Stimulated activated CD8-positive, alpha-beta memory T cell treated with anti-CD3 and anti-CD28 coated beads, Interleukin-7, amount 100 ng/mL, for 4 hours (primary cell): ENCODE measurements around the gene PMEPA1.

Experiments used
- DNase-seq, 2 donors: peaks; one replicate each; pipeline ENCODE4 v3.0.0-alpha.2; 2020; ENCODE audit warnings: low read depth in 2 of 2

The PMEPA1 gene

GRCh38 chr20:57624124-57624523 lies 85.7 kb downstream of the PMEPA1 start:
- DNase-seq = no peak

DNA sequence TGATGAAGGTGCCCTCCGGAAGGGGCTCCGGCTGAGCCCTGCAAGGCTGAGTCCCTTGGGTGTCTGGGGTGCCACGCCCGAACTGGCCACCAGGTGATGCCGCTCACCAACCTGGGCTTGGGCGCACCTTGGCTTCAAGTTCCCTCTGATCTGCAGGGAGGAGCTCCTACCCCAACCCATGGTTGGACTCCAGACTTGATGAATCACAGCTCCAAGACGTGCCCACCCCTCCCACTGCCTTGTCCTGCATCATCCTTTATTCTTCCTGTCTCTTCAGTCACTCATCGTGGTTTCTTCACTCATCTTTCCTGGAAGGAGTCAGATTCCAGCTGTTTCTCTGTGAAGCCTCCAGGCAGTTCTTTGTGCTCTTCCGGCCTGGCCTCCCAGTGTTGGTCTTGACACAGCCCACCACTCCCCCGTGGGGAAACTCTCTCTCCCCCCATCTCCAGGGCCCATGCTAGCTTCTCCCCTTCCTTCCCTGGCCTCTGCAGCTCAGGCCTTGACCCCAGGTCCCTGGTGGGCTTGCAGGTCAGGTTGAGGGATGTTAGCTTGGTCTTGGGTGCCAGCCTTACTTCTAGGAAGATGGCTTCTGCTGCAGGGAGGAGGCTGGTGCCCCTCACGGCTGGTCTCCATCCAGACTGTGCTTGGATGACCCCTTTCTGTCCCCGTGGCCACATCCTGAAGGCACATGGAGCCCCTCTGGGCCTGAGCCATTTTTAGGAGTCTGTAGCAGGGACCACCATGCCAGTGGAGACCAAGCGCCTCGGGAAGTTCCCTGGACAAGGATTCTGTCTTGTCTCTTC lies 87.0 kb downstream of the PMEPA1 start:
- DNase-seq = no peak

- no peak for DNase-seq
Measured at GRCh38 chr20:57622201-57622570, 87.6 kb downstream of the PMEPA1 start.

- DNase-seq = no peak
Measured at GRCh38 chr20:57621421-57622200, 88.2 kb downstream of the PMEPA1 start.

GRCh38 chr20:57620999-57621398 lies 88.8 kb downstream of the PMEPA1 start:
- DNase-seq = no peak

- DNase-seq = peak in 1 of 2 donors; percentile 37
Measured at GRCh38 chr20:57620274-57620990, 89.4 kb downstream of the PMEPA1 start, which contains the start of gene ZBP1. Gene ZBP1 (minus strand): TSS chr20:57620426. CDS start chr20:57620295, 131 bp downstream.

DNA sequence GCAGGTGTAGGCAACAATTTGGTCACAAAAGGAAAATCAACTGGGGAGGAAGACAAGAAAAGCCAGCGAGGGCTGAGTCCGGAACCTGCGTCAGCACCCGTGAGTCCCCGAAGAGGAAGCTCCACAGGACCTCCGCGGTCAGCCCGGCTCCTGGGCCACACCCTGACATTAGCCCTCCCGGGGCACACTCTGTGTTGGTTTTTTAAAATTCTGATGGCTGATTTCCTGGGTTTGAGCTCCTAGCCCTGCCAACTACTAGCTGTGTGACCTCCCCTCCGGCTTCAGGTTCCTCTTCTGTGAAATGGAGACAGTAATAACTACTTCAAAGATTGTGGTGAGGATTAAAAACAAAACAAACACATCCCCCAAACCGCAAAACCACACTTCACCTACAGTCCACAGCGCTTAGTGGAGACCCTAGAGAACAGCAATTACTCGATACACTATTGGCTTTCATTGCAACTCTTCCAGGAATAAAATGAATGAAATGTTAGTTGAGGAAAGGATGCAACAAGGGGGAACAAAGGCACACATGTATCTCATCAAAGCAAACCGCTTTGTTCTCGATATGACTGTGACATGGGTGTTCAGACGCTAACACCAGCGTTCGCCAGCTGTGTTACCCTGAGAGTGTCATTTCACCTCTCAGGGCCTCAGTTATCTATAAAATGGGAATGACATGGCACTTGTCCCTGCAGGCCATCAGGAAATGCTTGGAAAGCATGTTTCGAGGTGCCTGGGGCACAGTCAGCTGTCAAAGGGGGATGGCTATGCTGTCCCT lies 90.6 kb downstream of the PMEPA1 start:
- DNase-seq = peak; percentile 54 to 55

DNA sequence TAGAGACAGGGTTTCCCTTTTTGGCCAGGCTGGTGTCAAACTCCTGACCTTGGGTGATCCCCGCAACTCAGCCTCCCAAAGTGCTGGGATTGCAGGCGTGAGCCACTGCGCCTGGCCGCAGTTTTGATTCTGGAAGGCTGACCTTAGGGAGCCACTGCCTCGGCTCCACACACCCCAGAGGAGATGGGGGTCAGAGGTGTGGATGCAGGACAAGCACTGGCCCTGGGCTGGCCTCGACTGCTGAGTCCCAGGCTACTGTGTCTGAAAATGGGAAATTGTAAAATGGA lies 91.1 kb downstream of the PMEPA1 start:
- DNase-seq = no peak

DNA sequence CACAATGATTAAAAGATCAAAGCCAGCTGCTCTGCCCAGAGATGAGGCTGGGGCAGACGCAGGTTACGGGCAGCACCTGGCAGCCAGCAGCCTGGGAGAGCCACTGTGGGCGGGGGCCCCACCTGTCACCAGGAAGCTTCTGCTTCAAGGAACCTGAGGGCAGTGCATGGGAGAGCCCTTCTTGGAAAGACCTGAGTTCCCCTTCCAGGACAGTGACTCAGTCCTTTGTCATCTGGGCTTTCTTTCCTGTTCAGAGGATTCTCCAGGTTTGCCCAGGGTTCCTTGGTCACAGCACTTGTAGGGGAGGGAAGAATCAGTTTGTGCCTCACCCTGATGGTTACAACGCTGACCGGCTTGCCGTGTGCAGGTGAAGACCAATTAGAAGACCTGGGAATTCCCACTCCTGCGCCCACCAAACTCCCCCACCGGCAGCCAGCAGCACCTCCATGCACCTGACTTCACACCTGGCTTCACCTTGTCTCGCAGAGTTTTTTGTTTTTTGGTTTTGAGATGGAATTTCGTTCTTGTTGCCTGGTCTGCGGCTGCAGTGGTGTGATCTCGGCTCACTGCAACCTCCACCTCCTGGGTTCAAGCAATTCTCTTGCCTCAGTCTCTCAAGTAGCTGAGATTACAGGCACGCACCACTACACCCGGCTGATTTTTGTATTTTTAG lies 91.6 kb downstream of the PMEPA1 start:
- DNase-seq = peak; percentile 38 to 62

GRCh38 chr20:57617079-57617795 lies 92.6 kb downstream of the PMEPA1 start:
- no peak for DNase-seq

DNA sequence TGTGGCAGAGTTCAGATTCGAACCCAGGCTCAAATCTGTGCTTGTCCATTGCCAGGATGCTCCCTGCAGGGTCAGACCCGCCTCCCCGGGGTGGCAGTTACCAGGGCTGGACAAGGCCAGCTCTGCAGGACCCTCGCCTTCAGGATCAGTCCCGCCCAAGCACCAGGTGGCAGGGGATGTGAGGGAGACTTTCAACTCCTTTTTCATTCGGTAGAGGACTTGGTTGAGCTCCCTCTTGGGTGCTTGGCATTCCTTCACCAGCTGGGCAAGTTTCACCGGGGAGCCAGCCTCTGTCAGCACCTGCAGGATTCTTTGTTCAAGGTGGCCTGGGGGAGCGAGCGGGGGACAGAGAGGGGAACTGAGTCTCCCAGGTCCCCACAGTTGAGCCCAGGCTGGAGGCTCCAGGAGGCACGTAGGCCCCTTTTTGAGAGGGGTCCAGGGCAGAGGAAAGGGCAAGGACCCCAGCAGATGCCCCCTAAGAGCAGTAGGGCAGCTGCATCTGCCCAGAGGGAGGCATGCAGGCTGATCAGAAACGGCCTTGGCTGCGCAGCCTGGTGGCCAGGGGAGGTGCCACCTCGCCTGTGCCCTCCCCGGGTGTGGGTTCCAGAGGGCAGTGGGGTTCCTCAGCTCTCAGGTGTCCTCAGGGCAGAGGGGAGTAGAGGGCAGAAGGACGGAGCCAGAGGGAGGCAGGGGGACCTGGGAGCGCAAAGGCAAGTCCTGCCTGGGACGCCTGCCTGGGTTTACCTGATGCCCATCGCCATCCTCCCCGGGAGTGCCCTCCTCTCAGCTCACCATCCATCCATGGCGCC lies 93.5 kb downstream of the PMEPA1 start:
- no peak for DNase-seq

- no peak for DNase-seq
Measured at GRCh38 chr20:57615445-57615811, 94.4 kb downstream of the PMEPA1 start.

- DNase-seq = no peak
Measured at GRCh38 chr20:57614490-57615444, 95.0 kb downstream of the PMEPA1 start.

DNA sequence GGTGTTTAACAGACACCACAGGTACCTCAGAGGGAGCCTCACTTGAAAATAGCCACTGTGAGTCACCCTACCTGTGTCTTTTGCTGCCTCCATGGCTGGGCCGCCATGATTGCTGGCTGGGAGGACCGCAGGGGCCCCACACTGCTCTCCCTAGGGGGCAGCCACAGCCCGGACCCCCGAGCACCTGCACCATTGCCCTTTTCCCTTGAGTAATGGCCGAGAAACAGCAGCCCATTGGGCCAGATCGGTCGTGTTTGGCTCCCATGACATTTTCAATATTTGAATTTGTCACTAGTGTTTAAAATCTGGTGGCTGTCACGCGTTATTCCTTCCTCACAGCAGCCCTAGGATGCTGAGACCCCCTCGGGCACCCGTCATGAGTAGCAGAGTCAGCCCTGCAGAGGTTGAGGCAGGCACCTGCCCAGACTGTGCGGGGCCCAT lies 96.3 kb downstream of the PMEPA1 start:
- no peak for DNase-seq

- DNase-seq = no peak
Measured at GRCh38 chr20:57612916-57613315, 96.9 kb downstream of the PMEPA1 start.

DNA sequence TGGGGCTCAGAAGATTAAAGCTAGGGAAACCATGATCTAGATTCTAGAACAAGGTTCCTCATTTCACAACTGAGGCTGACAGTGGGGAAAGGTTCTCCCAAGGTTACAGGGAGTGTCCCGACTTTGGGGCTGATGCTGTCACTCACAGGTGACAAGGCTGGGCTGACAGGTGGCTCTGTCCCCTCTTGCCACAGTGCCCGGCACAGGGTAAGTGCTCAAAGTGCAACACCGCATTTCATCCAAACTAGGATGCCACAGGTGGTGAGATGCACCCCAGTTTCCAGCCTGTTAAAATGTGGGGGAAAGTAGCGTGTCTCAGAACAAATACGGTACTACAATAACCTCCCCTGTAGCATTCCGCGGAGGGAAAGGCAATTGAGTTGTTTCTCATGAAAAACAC lies 97.4 kb downstream of the PMEPA1 start:
- DNase-seq = no peak

- no peak for DNase-seq
Measured at GRCh38 chr20:57611586-57612311, 98.1 kb downstream of the PMEPA1 start.
